NCI-H2196 treated with DMSO at 0.1 percent for 48 hours (cell line): ENCODE data around the gene CHRNE.
A peak's percentile ranks its signal among the peaks of the same experiment; 100 is the strongest.
"Not testable (repeated sequence)": the region's sequence is repeated elsewhere in the genome, so short reads cannot be mapped to it uniquely, and the experiment has no call there.

ENCODE experiments used
- DNase-seq: peaks from one replicate; lab custom pipeline; 2025; ENCODE audit not compliant: unreplicated experiment; lab: John Stamatoyannopoulos, UW

Gene CHRNE

DNA sequence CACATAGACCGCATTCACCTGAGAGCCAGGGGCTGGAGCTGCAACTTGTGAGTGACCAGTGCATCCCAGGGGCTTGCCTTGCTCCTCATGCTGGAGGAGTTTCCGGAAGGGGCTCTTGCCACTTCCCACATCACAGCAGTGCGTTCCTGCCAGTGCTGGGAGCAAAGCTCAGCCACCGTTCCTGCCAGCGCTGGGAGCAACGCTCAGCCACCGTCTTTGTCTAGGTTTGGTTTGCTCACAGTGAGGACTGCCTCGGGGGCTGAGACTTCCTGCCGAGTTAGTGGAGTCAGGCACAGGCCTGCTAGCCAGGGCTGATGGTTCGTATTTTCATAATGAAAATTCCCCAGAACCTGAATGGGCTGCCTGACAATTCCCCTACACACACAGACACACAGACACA, 5.4 kb upstream of the CHRNE start:
- no peak for DNase-seq

DNA sequence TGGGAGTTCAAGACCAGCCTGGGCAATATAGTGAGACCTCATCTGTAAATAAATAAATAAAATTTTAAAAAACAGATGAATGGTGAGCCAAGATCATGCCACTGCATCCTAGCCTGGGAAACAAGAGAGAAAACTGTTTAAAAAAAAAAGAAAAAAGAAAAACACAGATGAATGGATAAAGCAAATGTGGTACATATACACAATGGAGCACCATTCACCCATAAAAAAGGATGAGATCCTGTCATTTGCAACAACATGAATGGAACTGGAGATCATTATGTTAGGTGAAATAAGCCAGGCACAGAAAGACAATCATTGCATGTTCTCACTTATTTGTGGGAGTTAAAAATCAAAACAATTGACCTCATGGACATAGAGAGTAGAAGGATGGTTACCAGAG, 3.7 kb upstream of the CHRNE start:
- not testable (repeated sequence) for DNase-seq

DNA sequence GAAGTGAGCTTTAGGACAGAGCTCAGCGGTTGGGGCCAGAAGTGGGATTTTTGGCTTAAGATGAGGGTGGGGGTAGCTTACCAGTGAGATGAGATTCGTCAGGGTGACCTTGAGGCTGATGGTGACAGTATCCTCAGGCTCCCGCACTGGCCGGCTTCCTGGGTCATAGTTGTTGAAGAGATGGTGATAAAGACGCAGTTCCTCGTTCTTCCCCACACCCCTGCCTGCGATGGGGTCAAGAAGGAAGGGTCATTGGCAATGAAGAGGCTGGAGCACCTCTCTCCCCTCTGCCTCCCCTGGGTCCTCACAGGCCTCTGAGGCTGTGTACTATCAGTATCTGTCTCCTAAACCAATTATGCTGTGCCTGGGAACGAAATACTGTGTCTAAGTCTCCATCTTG, 358 bp downstream of the CHRNE start:
- DNase-seq: no peak

DNA sequence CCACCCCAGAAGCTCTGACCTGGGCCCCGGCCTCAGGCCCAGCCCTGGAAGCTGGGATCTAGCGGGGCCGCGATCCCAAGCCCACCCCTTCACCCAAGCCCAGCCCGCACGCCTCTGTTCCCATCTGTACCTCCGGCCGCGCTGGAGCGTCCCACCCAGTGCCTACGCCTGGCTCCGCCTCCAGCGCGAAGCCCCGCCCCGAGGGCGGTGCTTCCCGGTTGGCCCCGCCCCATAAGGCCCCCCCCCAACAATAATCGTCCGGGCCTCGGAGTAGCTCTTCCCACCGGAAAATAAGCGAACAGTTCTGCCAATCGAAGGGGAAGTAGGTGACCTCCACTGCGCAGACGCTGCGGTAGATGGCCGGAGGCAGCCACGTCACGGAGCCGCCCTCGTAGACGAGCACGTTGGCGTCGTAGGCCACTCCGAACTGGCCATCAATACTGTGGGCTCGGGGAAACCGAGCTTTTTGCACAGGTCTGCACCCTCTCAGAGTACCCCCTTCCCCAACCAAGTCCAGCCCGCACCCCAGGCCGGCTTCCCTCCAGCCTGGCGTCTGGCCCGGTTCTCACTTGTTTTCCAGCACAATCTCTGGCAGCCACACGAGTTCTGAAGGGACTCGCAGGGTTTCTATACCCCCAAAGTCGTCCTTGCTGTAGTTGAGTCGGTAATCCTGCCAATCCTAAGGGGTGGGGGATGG, 1.1 kb downstream of the CHRNE start:
- no peak for DNase-seq

DNA sequence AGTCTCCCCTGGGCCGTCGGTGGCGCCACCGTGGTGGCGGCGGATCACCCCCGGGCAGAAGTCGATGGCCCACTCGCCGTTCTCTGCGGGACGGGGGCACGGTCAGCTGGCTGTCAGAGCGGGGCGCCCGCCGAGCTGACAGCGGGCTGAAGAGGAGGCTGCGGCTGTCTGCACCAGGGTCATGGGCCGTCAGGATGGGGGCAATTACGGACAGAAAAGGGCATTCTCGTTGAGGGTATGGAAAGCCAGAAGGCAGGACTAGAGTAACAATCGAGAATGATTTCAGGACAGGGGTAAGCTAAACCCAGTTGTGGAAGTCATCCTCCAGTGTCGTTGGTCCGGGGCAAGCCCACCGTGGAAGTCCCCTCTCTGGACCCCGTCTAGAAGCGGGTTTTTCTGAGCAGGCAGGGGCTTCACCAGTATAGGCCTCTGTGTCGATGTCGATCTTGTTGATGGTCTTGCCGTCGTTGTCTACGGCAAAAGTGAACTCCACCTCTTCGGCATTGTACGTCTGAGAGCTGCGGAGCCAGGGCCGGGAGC, 1.7 kb downstream of the CHRNE start:
- no peak for DNase-seq

DNA sequence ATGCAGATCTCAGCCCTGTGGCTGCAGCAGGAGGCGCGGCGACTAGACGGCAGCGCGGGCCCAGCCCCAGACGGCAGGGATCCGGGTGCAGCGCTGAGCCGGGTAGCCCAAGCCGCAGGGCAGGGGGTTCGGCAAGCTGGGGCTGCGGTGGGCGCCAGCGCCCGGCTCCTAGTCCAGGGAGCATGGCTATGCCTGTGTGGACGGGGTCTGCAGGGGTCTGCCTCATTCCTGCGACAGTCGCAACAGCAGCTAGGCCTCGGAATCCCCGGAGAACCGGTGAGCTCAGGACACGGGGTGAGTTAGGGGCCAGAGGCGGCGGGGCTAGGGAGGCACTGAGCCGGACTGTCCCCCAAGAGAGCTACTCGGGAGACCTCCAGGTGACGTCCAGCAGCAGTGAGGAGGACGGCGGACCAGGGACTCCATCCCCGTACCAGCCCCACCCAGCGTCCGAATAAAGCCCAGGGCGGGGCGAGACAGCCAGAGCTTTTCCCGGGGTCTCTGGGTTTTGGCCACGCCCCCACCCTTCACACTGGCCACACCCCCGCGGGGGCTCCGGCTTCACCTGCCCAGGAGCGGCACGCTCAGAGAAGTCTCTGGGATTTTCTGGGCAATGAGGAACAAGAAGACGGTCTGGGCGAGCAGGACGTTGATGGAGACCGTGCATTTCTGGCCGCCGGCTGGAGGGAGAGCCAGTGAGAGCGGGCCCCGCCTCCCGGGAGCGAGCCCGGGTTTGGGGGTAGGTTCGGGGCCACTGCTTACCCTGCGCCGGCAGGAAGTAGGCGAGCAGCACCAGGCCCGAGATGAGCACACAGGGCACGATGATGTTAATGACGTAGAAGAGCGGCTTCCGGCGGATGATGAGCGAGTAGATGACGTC, 2.4 kb downstream of the CHRNE start:
- DNase-seq: no peak

DNA sequence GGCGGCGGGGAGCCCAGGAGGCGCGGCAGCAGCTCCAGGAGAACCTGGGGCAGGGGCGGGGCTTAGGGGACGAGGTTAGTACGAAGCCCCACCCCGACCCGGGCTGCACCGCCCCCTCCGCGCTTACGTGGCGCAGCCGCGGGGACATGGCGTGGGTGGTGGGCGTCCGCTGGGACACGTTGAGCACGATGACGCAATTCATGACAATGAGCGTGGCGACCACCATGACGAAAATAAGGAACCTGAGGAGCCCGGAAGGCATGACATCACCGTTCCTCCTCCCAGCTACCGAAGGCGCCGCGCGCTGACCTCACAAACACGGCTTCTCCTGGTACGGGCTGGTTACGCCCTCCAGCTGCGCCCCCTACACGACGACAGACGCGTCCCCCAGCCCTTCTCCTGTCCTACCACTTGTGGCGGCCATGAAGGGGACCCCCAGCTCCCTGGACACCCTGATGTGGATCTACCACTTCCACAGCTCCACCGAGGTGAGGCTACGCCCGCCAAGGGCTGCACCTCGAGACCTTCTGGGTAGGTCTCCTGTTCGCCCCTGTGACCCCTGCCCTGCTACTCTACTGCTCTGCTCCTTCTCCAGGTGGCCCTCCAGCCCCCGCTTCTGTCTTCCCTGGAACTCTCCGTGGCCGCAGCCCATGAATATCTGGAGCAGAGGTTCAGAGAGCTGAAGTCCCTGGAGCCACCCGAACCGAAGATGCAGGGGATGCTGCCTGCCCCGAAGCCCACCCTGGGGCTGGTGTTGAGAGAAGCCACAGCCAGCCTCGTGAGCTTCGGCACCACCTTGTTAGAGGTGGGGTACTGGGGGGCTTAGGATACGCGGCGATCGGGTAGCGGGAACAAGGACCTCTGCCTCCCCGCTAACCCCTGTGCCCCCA, 3.3 kb downstream of the CHRNE start, which contains the start of gene C17orf107:
TSS of gene C17orf107 (plus strand) at position 196 of the 890 bp plus-strand sequence. CDS start at position 423, 227 bp downstream.
- peak; percentile 17 for DNase-seq

DNA sequence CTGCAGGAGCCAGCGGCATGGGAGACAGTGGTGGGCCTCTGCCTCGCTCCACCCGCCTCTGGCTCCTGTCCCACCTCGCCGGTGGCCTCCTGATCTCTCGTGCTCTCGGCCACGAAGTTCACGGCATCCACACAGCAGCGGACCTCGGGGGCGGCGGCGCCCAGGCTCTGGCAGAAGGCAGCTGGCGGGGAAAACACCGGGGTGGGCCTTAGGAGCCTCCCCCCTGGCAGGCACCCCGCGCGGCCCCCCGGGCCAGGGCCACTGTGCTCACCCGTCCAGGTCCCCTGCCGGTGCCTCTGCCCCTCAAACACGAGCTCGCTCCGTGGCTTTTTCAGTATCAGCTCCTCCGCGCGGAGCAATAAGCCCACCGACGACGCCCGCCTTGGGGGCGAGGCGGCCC, 4.0 kb downstream of the CHRNE start:
- DNase-seq: no peak

DNA sequence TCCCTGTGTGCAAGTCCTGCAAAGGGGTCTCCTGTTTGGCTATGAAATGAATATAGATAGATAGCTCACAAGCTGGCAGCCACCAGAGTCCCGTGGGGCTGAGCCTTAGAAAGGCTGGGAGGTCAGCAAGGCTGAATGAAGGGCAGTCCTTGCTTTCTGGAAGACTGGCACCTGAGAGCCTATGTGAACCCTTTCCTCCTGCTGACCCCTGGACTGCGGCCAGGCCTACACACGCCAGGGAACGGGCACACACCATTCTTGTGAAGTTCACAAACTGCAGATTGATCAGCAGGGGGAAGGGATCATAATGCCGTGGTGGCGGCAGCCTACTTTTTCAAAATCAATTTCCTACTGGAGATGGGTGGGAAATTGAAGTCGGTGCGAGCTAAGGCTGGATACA, 4.5 kb downstream of the CHRNE start:
- no peak for DNase-seq

DNA sequence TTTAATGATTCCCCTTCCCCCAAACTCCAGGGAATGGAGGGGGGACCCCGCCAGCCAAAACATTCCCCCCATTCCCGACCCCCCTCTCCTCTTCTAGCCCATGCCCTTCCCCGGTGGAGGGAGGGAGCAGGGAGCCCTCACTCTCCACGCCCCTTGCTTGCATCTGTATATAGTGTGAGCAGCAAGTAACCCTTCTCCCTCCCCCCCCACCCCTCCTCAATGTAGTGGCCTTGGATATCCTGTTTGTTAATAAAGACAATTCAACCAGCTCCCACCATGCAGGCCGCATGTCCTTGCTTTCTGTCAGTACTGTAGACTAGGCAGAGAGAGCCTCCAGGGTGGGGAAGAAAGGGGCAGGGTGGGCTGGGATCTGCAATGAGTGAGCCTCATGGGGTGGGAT, 5.1 kb downstream of the CHRNE start:
- DNase-seq: no peak

DNA sequence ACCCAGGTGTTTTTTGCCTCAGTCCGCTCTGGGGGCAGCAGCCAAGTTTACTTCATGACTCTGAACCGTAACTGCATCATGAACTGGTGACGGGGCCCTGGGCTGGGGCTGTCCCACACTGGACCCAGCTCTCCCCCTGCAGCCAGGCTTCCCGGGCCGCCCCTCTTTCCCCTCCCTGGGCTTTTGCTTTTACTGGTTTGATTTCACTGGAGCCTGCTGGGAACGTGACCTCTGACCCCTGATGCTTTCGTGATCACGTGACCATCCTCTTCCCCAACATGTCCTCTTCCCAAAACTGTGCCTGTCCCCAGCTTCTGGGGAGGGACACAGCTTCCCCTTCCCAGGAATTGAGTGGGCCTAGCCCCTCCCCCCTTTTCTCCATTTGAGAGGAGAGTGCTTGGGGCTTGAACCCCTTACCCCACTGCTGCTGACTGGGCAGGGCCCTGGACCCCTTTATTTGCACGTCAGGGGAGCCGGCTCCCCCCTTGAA, 5.7 kb downstream of the CHRNE start:
- no peak for DNase-seq

DNA sequence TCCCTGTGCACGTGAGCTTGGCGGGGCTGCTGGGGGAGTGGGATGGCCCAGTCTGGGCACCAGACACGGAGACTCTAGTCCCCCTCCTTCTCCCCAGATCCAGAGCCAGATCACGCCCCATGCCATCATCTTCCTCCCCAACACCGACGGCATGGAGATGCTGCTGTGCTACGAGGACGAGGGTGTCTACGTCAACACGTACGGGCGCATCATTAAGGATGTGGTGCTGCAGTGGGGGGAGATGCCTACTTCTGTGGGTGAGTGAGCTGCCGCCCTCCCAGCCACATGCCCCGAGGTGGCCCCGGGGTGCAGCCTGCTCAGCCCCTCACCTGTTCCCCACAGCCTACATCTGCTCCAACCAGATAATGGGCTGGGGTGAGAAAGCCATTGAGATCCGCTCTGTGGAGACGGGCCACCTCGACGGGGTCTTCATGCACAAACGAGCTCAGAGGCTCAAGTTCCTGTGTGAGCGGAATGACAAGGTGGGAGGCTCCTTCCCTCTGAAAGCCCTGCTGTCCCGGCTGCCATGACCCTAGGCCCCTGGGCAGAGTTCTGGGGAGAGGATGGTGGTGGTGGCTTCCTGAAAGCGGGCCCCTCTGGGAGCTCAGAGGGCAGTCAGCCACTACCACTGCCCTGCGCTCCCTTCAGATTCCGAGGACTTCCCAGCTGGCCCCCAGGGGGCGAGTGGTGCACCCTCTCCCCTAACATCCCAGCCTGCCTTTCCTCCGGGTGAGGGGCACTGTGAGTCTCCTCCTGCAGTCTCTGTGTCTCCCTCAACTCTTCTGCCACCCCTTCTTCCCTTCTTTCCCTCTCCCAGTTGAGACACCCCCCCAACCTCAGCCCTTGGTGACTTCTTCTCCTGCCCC, 6.3 kb downstream of the CHRNE start:
- no peak for DNase-seq

DNA sequence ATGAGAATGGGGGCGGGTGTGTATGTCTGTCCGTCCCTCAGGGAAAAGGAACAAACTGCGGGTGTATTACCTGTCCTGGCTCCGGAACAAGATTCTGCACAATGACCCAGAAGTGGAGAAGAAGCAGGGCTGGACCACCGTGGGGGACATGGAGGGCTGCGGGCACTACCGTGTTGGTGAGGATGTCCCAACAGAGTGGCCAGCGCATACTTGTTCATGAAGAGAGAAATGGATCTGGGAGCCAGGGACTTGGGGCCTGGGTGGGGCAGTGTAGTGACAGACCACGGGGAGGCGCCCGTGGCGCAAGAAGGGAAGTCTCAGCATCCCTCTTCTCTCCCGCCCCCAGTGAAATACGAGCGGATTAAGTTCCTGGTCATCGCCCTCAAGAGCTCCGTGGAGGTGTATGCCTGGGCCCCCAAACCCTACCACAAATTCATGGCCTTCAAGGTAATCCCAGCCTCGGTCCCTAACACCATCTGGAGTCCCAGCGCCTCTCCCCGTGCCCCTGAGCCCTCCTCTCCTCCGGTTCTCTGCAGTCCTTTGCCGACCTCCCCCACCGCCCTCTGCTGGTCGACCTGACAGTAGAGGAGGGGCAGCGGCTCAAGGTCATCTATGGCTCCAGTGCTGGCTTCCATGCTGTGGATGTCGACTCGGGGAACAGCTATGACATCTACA, 7.1 kb downstream of the CHRNE start:
- no peak for DNase-seq

DNA sequence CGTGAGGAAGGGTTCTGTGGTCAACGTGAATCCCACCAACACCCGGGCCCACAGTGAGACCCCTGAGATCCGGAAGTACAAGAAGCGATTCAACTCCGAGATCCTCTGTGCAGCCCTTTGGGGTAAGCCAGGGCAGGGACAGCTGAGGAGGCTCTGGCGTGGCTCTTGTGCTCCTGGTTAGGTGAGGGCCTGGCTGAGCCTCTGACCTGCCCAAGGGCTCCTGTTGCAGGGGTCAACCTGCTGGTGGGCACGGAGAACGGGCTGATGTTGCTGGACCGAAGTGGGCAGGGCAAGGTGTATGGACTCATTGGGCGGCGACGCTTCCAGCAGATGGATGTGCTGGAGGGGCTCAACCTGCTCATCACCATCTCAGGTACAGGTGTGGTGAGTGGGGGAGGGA, 7.8 kb downstream of the CHRNE start:
- no peak for DNase-seq

DNA sequence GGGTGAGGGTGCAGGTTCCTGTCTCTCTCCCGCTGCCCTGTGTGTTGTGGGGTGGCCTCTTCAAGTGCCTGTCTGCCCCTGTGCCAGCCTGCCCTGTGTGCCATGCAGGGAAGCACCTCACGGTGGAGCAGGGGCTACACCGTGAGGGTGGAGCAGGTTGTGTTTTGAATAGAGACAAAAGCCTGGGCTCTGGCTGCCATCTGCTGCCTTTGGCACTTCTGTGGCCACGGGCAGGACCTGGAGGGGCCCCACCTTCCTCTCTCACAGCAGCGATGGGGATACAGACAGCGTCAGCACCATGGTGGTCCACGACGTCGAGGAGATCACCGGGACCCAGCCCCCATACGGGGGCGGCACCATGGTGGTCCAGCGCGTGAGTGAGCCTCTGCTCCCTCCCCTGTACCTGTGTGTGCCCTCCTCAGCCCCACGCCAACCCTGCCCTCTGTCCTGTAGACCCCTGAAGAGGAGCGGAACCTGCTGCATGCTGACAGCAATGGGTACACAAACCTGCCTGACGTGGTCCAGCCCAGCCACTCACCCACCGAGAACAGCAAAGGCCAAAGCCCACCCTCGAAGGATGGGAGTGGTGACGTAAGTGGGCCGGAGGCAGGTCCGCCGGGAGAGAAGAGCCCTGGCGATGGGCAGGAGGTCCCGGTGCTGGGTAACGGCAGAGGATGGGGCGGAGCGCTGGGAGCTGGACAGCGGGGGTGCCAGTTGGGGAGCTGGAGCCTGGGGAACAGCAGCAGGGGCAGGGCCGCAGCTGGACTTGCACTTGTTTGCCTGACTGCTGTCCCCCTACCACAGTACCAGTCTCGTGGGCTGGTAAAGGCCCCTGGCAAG, 9.0 kb downstream of the CHRNE start:
- no peak for DNase-seq

DNA sequence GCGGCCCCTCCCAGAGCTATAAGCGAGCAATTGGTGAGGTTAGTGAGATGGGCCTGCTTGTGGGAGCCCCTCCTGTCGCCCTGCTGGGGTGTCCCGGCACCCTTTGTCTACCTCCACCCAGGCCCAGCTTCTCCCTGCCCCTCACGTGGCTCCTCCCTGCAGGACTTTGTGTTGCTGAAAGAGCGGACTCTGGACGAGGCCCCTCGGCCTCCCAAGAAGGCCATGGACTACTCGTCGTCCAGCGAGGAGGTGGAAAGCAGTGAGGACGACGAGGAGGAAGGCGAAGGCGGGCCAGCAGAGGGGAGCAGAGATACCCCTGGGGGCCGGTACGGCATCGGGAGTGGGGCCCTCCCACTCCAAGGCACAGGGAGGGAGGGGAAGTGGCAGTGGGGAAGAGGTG, 9.6 kb downstream of the CHRNE start:
- DNase-seq: no peak

DNA sequence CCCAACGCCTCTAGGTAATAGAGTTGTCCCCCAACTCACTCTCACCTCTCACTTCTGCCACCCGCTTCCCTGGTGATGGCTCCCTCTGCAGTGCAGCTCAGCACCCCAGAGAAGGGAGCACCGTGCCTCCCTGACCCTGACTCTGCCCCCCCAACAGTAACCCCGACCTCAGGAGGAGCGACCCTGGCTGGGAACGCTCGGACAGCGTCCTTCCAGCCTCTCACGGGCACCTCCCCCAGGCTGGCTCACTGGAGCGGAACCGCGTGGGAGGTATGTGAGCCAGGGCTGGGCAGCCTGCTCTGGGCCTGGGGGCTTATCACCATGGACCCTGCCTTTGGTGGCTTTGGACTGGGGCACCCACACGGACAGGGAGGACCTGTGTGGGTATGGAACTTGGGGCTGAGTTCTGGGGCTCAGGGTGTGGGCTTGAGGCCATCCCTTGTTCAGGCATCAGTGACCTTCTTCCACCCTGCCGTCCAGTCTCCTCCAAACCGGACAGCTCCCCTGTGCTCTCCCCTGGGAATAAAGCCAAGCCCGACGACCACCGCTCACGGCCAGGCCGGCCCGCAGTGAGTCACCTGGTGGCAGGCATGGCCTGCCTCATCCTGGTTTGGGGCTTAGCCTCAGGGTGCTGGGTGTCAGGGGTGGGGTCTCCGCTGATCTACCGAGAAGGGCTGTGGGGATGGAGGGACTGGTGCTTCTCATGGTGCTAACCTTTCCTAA, 10.2 kb downstream of the CHRNE start:
- DNase-seq: no peak
